Mesenchymal stem cell (in vitro differentiated cells and primary cell): ENCODE results near the gene TLX1.

Source experiments
- DNase-seq: peaks from one replicate; pipeline ENCODE4 v3.0.0-alpha.2; 2013
- H2AFZ ChIP-seq: one replicate; pipeline ENCODE4 v1.6.1; 2013; ENCODE audit warnings: low read depth, mild to moderate bottlenecking, control low read depth, inconsistent platforms, low read length, moderate library complexity
- H2AK5ac ChIP-seq: 2 replicates; pipeline ENCODE4 v1.6.1; 2013; ENCODE audit warnings: low read length, moderate library complexity, mild to moderate bottlenecking, inconsistent platforms; ENCODE audit not compliant: severe bottlenecking
- H2BK120ac ChIP-seq: one replicate; pipeline ENCODE4 v1.6.1; 2013; ENCODE audit warnings: low read depth, mild to moderate bottlenecking, inconsistent platforms, low read length, moderate library complexity
- H2BK12ac ChIP-seq, 2 experiments: one replicate each; pipeline ENCODE4 v1.6.1; 2013; ENCODE audit warnings: inconsistent platforms in 2 of 2, low read length in 2 of 2, mild to moderate bottlenecking in 2 of 2, moderate library complexity in 2 of 2, control low read depth in 1 of 2
- H2BK15ac ChIP-seq: one replicate; pipeline ENCODE4 v1.6.1; 2013; ENCODE audit warnings: mild to moderate bottlenecking, low read depth, inconsistent platforms; ENCODE audit not compliant: poor library complexity, severe bottlenecking
- H2BK5ac ChIP-seq: 2 replicates; pipeline ENCODE4 v1.6.1; 2013; ENCODE audit warnings: low read depth, mild to moderate bottlenecking, low read length, control low read depth, inconsistent platforms; ENCODE audit not compliant: poor library complexity, severe bottlenecking
- H3K14ac ChIP-seq, 2 experiments: one replicate each; pipeline ENCODE4 v1.6.1; 2013; ENCODE audit warnings: inconsistent platforms in 2 of 2, low read length in 2 of 2, control low read depth in 1 of 2, mild to moderate bottlenecking in 1 of 2, moderate library complexity in 1 of 2
- H3K18ac ChIP-seq, 2 experiments: one replicate each; pipeline ENCODE4 v1.6.1; 2013; ENCODE audit warnings: inconsistent platforms in 2 of 2, low read length in 2 of 2, control low read depth in 1 of 2, low read depth in 1 of 2, mild to moderate bottlenecking in 1 of 2
- H3K23ac ChIP-seq, 2 experiments: one replicate each; pipeline ENCODE4 v1.6.1; 2013; ENCODE audit warnings: inconsistent platforms in 2 of 2, low read length in 2 of 2, mild to moderate bottlenecking in 2 of 2, moderate library complexity in 2 of 2, control low read depth in 1 of 2
- H3K27ac ChIP-seq: 2 replicates; pipeline ENCODE4 v1.5.1; 2013; ENCODE audit warnings: mild to moderate bottlenecking, moderate library complexity, low read length, control low read depth, inconsistent platforms; ENCODE audit not compliant: poor library complexity, severe bottlenecking
- H3K27me3 ChIP-seq, 2 experiments: 2 replicates each; pipeline versions ENCODE4 v1.6.1 to v1.7.0; 2013; ENCODE audit warnings: low read length in 2 of 2, mild to moderate bottlenecking in 2 of 2, moderate library complexity in 2 of 2, control low read depth in 1 of 2, inconsistent platforms in 1 of 2; ENCODE audit not compliant: control insufficient read depth in 1 of 2, insufficient read depth in 1 of 2
- H3K36me3 ChIP-seq, 2 experiments: 2 replicates each; pipeline versions ENCODE4 v1.6.1 to v1.7.0; 2013; ENCODE audit warnings: low read length in 2 of 2, control low read depth in 1 of 2, inconsistent platforms in 1 of 2, low read depth in 1 of 2, mild to moderate bottlenecking in 1 of 2; ENCODE audit not compliant: insufficient read depth in 2 of 2, control insufficient read depth in 1 of 2
- H3K4ac ChIP-seq, 2 experiments: one replicate each; pipeline ENCODE4 v1.6.1; 2013; ENCODE audit warnings: inconsistent platforms in 2 of 2, low read length in 2 of 2, mild to moderate bottlenecking in 2 of 2, moderate library complexity in 2 of 2, control low read depth in 1 of 2, low read depth in 1 of 2
- H3K4me1 ChIP-seq: 2 replicates; pipeline ENCODE4 v1.6.1; 2013; ENCODE audit warnings: low read depth, low read length, control low read depth; ENCODE audit not compliant: control insufficient read depth, insufficient read depth
- H3K4me2 ChIP-seq: 2 replicates; pipeline ENCODE4 v1.6.1; 2013; ENCODE audit warnings: low read length, mild to moderate bottlenecking, inconsistent platforms; ENCODE audit not compliant: poor library complexity, severe bottlenecking
- H3K4me3 ChIP-seq, 2 experiments: 2 replicates each; pipeline versions ENCODE4 v1.5.1 to v1.7.0; 2013; ENCODE audit warnings: low read length in 2 of 2, mild to moderate bottlenecking in 2 of 2, control low read depth in 1 of 2, low read depth in 1 of 2; ENCODE audit not compliant: insufficient read depth in 1 of 2
- H3K79me1 ChIP-seq: replicated peaks from 2 replicates; pipeline ENCODE4 v1.6.1; 2013; ENCODE audit warnings: mild to moderate bottlenecking, control low read depth, low read length, inconsistent platforms; ENCODE audit not compliant: poor library complexity, severe bottlenecking
- H3K9ac ChIP-seq: 2 replicates; pipeline ENCODE4 v1.7.0; 2013; ENCODE audit warnings: mild to moderate bottlenecking, low read length, moderate library complexity
- H3K9me3 ChIP-seq: 2 replicates; pipeline ENCODE4 v1.7.0; 2013; ENCODE audit warnings: mild to moderate bottlenecking, low read length; ENCODE audit not compliant: control insufficient read depth
- H4K8ac ChIP-seq: one replicate; pipeline ENCODE4 v1.6.1; 2013; ENCODE audit warnings: inconsistent platforms, mild to moderate bottlenecking, low read length, moderate library complexity
- H4K91ac ChIP-seq: one replicate; pipeline ENCODE4 v1.6.1; 2013; ENCODE audit warnings: mild to moderate bottlenecking, low read length, inconsistent platforms
- WGBS: methylation state at CpG from one replicate; pipeline ENCODE4 v1.1.7; 2013; ENCODE audit warnings: mixed read lengths; 5-methylcytosine and 5-hydroxymethylcytosine counted together

TLX1 gene

DNA sequence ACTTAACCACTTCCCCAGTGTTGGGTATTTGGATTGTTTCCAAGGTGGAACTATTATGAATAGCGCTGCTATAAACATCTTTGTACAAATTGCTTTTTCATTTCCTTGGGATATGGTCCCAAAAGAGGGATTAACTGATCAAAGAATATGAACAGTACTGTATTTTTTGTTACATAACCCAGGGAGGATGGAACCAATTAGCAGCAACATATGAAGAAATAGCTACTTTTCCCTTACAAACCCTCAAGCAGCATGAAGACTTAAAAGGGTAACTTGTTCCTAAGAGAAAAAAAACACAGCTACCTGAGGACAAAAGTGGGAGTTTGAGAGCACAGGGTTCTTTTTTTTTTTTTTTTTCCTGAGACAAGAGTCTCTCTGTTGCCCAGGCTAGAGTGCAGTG lies 13.1 kb upstream of the TLX1 start:
- H4K8ac ChIP-seq: no peak overlapping the region
- H3K4me1 ChIP-seq: peaks cover 10% of the 10 kb centered on the region
- H3K18ac ChIP-seq: no peak overlapping the region
- H3K23ac ChIP-seq: no peak overlapping the region
- WGBS: no CpG with 5 or more reads among the region's 1 CpG
- H3K27ac ChIP-seq: no peak overlapping the region
- no peak overlapping the region for H3K4ac ChIP-seq
- H3K9ac ChIP-seq: no peak overlapping the region
- no peaks in the 10 kb centered on the region for H3K79me1 ChIP-seq
- H2BK15ac ChIP-seq: no peak overlapping the region
- H2AFZ ChIP-seq: no peak overlapping the region
- H4K91ac ChIP-seq: no peak overlapping the region
- no peaks in the 10 kb centered on the region for H3K9me3 ChIP-seq
- no peak overlapping the region for H2BK120ac ChIP-seq
- H3K14ac ChIP-seq: no peak overlapping the region
- H2BK5ac ChIP-seq: no peak overlapping the region
- H3K27me3 ChIP-seq: peaks cover 77 to 93% of the 10 kb centered on the region in 2 experiments
- H2AK5ac ChIP-seq: no peak overlapping the region
- H3K4me3 ChIP-seq: no peak overlapping the region
- H3K36me3 ChIP-seq: no peaks in the 10 kb centered on the region
- DNase-seq: no peak
- H3K4me2 ChIP-seq: no peak overlapping the region
- H2BK12ac ChIP-seq: no peak overlapping the region

- H2BK120ac ChIP-seq: no peak overlapping the region
- peak overlapping the region in 1 of 2 experiments; percentile 81 for H3K4me3 ChIP-seq
- H3K4ac ChIP-seq: no peak overlapping the region
- H3K79me1 ChIP-seq: no peaks in the 10 kb centered on the region
- no peaks in the 10 kb centered on the region for H3K36me3 ChIP-seq
- H4K91ac ChIP-seq: no peak overlapping the region
- H3K14ac ChIP-seq: no peak overlapping the region
- H4K8ac ChIP-seq: peak overlapping the region; percentile 28
- no peak overlapping the region for H2AK5ac ChIP-seq
- H3K9me3 ChIP-seq: no peaks in the 10 kb centered on the region
- H3K9ac ChIP-seq: peak overlapping the region; percentile 61
- WGBS: 100% methylated on average over 1 of the region's 2 CpGs
- H3K4me1 ChIP-seq: peaks cover 16% of the 10 kb centered on the region
- no peak overlapping the region for H3K18ac ChIP-seq
- no peak overlapping the region for H3K23ac ChIP-seq
- H2AFZ ChIP-seq: no peak overlapping the region
- H3K27ac ChIP-seq: no peak overlapping the region
- no peak overlapping the region for H2BK12ac ChIP-seq
- H2BK15ac ChIP-seq: no peak overlapping the region
- H3K4me2 ChIP-seq: peak overlapping the region; percentile 92
- H2BK5ac ChIP-seq: no peak overlapping the region
- peaks cover 81 to 96% of the 10 kb centered on the region in 2 experiments for H3K27me3 ChIP-seq
- no peak for DNase-seq
These were observed 10.6 kb upstream of the TLX1 start for GRCh38 chr10:101120520-101120883.

GRCh38 chr10:101120884-101121653 lies 10.0 kb upstream of the TLX1 start:
- peaks cover 16% of the 10 kb centered on the region for H3K4me1 ChIP-seq
- H4K91ac ChIP-seq: no peak overlapping the region
- H3K36me3 ChIP-seq: no peaks in the 10 kb centered on the region
- H3K4me2 ChIP-seq: peak overlapping the region; percentile 92
- peak overlapping the region; percentile 37 to 81 for H3K4me3 ChIP-seq
- H2BK12ac ChIP-seq: no peak overlapping the region
- no peak overlapping the region for H3K18ac ChIP-seq
- peak overlapping the region; percentile 61 for H3K9ac ChIP-seq
- H4K8ac ChIP-seq: peak overlapping the region; percentile 28
- DNase-seq: no peak
- H3K14ac ChIP-seq: no peak overlapping the region
- H2AK5ac ChIP-seq: no peak overlapping the region
- no peaks in the 10 kb centered on the region for H3K9me3 ChIP-seq
- H3K23ac ChIP-seq: no peak overlapping the region
- no peak overlapping the region for H2BK15ac ChIP-seq
- H2BK120ac ChIP-seq: no peak overlapping the region
- H3K27me3 ChIP-seq: peaks cover 84 to 99% of the 10 kb centered on the region in 2 experiments
- no peak overlapping the region for H3K27ac ChIP-seq
- H3K4ac ChIP-seq: no peak overlapping the region
- H3K79me1 ChIP-seq: no peaks in the 10 kb centered on the region
- peak overlapping the region; percentile 18 for H2AFZ ChIP-seq
- WGBS: 18% methylated on average over 29 of the region's 41 CpGs
- H2BK5ac ChIP-seq: no peak overlapping the region

GRCh38 chr10:101121654-101122031 lies 9.5 kb upstream of the TLX1 start:
- no peaks in the 10 kb centered on the region for H3K79me1 ChIP-seq
- DNase-seq: no peak
- H2AFZ ChIP-seq: no peak overlapping the region
- H3K4me3 ChIP-seq: peak overlapping the region; percentile 34 to 81
- H4K8ac ChIP-seq: no peak overlapping the region
- H3K23ac ChIP-seq: no peak overlapping the region
- no peak overlapping the region for H3K4me2 ChIP-seq
- H3K14ac ChIP-seq: no peak overlapping the region
- no peak overlapping the region for H2BK120ac ChIP-seq
- no peak overlapping the region for H3K4ac ChIP-seq
- no peak overlapping the region for H2AK5ac ChIP-seq
- no peak overlapping the region for H2BK15ac ChIP-seq
- no peaks in the 10 kb centered on the region for H3K36me3 ChIP-seq
- peaks cover 84 to 99% of the 10 kb centered on the region in 2 experiments for H3K27me3 ChIP-seq
- H3K9ac ChIP-seq: no peak overlapping the region
- H2BK5ac ChIP-seq: no peak overlapping the region
- peaks cover 16% of the 10 kb centered on the region for H3K4me1 ChIP-seq
- H3K9me3 ChIP-seq: no peaks in the 10 kb centered on the region
- H4K91ac ChIP-seq: no peak overlapping the region
- H3K27ac ChIP-seq: no peak overlapping the region
- no peak overlapping the region for H2BK12ac ChIP-seq
- WGBS: 20% methylated on average over 15 of the region's 15 CpGs
- H3K18ac ChIP-seq: no peak overlapping the region
